Activated CD4-positive, alpha-beta T cell treated with anti-CD3 and anti-CD28 coated beads, Interleukin-2, amount 50 U/mL, for 1 hour (primary cell): Measurements from ENCODE around the gene DNAH14.
"Not testable (repeated sequence)": the region's sequence is repeated elsewhere in the genome, so short reads cannot be mapped to it uniquely, and the experiment has no call there.

ENCODE experiments used
- DNase-seq: peaks from one replicate; pipeline ENCODE4 v3.0.0-alpha.2; 2020

DNAH14 gene

DNA sequence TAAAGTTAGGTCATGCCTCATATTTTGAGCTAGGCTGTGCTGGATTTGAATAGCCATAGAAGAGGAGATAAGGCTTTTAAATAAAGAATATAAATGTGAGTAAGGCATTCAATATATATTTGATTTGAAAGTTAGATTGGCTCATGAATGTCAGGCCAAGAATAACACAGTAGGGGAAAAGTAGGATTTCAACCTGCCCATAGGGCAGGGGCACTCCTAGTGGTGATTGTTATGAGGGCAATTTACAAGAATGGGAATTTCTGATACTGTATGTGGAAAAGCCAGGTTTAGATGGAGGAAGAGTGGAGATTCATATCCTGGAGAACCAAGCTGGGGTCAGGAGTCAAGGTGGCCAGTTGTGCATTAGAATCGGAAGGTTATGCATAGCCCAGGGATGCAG, 74.9 kb downstream of the DNAH14 start:
- DNase-seq, result no peak

DNA sequence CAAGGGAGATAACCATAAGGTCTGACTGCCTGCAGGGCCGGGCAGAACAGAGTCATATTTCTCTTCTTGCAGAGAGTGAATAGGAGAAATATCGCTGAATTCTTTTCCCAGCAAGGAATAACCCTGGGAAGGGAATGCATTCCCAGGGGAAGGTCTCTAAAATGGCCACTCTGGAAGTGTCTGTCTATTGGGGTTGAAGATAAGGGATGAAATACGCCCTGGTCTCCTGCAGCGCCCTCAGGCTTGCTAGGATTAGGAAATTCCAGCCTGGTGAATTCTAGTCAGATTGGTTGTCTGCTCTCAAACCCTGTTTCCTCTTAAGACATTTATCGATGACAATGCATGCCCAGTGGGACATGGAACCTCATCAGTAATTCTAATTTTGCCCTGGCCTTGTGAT, 76.9 kb downstream of the DNAH14 start:
- not testable (repeated sequence) for DNase-seq

DNA sequence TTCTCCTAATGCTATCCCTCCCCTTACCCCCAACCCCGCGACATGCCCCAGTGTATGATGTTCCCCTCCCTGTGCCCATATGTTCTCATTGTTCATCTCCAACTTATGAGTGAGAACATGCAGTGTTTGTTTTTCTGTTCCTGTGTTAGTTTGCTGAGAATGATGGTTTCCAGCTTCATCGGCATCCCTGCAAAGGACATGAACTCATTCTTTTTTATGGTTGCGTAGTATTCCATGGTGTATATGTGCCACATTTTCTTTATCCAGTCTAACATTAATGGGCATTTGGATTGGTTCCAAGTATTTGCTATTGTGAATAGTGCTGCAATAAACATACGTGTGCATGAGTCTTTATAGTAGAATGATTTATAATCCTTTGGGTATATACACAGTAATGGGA, 78.6 kb downstream of the DNAH14 start:
- DNase-seq, result not testable (repeated sequence)

DNA sequence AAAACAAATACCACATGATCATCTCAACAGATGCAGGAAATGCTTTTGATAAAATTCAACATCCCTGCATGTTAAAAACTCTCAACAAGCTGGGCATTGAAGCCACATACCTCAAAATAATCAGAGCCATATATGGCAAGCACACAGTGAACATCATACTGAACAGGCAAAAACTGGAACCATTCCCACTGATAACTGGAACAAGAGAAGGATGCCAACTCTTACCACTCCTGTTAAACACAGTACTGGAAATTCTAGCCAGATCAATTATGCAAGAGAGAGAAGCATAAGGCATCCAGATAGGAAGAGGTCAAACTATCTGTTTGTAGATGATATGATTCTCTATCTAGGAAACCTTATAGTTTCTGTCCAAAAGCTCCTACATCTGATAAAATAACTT, 91.6 kb downstream of the DNAH14 start:
- DNase-seq, result no peak

DNA sequence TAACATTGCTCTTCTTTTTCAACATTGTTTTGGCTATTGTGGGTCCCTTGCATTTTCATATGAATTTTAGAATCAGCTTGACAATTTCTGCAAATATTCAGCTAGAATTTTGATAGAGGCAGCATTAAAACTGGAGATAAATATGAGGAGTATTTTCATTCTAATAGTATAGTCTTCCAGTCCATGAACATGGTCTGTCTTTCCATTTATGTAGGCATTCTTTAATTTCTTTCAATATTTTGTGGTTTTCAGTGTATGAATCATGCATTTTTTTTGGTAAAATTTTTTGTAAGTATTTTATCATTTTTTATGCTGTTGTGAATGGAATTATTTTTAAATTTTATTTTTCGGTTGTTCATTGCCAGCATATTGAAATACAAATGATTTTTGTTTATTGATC, 97.2 kb downstream of the DNAH14 start:
- DNase-seq, result no peak

DNA sequence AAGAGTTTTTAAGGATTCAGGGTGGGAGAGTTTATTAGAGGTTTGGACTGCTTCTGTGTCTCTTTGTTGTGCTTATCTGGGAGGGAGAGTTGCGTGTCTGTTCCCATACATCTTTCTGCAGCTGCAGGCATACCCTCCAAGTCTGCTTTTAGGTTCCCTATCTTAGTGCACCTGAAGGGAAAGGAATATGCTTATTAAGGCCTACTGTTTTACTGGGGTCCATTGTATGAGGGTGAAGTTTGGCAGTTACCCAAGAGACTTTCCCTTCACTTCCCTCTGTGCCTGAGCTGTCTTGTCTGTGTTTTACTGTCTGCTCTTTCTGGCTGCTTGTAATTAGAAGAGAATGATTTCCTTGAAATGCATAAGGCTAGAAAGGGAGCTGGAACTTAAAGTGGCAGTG, 107.0 kb downstream of the DNAH14 start:
- DNase-seq, result not testable (repeated sequence)

DNA sequence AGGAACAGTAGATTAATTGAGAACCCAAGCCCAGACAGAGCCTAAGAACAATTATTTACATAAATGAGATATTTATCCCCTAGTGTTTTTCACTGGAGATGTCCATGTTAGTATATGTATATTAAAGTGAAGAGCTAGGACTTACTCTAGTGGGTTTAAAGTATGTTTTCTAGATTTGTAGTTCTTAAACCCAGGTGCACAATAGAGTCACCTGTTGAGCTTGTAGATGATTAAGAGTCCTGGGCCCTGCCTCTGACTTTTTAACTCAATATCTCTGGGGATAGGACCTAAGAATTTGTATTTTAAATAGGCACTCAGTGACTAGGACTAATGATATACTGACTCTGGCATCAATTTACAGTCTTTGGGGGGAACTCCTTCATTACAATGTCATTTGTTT, 112.8 kb downstream of the DNAH14 start:
- DNase-seq, result no peak

DNA sequence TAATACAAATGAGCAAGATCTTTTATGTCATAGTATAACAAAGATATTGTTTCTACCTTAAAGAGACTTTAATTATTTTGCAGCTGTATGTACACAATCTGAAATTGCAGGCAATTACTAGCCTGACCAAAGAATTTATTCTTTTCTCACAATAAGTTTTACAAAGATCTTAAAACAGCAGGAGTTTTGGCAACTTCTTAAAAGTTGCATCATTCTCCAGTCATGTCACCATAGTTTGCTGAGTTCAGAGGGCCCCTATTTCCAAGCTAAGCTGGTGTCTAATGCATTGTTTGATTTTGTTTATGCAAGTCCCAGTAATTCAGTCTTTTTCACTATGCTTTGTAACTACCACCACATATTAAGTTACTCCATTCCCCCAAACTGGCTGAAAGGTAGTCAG, 114.8 kb downstream of the DNAH14 start:
- DNase-seq, result no peak

DNA sequence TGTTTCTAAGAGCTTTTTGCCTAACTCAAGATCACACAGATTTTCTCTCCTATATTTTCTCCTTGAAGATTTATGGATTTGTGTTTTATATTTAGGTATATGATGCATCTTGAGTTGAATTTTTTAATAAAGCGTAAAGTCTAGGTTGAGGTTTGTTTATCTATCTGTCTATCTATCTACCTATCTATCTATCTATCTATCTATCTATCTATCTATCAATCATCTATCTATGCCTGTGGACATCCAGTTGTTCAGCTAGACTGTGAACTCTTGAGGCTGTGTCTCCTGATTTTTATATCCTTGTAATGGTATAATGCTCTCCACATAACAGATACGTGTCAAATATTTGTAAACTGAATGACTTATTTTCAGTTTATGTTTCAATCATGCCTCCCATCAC, 120.1 kb downstream of the DNAH14 start:
- DNase-seq, result no peak

DNA sequence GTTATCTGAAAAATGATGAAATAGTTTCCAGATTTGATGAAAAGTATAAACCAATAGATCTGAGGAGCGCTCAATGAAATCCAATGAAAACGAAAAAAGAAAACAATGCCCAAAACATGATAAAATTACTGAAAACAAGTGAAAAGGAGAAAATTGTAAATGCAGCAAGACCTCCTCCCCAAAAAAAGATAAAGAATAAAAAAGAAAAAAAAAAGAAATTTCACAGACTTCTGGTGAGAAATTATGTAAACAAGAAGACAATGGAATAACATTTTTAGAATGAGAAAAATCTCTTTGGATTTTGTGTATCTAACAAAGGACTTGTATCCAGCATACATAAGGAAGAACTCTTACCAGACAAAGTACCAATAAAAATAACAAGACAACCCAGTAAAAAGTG, 134.2 kb downstream of the DNAH14 start:
- DNase-seq, result no peak

DNA sequence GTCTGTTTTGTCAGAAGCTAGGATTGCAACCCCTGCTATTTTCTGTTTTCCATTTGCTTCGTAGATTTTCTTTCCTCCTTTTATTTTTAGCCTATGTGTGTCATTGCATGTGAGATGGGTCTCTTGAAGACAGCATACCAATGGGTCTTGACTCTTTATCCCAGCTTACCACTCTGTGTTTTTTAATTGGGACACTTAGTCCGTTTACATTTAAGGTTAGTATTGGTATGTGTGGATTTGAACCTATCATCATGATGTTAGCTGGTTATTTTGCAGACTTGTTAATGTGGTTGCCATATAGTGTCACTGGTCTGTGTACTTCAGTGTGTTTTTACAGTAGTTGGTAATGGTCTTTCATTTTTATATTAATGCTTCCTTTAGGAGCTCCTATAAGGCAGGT, 141.5 kb downstream of the DNAH14 start:
- DNase-seq, result no peak

DNA sequence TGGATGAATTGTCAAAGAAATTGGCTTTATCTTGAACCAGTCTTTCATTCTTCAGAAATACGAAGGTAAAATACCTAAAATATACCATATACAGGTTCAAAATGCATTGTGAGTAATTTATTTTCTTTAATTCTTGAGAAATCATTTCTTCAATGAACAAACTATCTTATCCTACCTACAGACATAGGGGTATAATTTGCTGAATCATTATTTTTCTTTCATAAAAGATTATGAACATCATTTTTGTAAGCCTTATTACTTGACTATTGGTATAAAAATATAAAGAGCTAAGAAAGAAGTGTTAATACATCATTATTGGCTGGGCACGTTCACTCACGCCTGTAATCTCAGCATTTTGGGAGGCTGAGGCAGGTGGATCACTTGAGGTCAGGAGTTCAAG, 167.7 kb downstream of the DNAH14 start:
- DNase-seq, result no peak

DNA sequence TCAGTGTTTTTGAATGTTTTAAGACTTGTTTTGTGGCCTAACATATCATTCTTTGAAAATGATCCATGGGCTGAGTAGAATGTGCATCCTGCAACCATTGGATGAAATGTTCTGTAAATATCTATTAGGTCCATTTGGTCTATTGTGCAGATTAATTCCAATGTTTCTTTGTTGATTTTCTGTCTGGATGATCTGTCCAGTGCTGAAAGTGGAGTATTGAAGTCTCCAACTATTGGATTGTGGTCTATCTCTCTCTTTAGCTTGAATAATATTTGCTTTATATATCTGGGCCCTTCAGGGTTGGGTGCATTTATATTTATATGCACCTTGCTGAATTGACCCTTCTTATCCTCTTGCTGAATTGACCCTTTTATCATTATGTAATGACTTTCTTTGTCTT, 181.5 kb downstream of the DNAH14 start:
- no peak for DNase-seq

DNA sequence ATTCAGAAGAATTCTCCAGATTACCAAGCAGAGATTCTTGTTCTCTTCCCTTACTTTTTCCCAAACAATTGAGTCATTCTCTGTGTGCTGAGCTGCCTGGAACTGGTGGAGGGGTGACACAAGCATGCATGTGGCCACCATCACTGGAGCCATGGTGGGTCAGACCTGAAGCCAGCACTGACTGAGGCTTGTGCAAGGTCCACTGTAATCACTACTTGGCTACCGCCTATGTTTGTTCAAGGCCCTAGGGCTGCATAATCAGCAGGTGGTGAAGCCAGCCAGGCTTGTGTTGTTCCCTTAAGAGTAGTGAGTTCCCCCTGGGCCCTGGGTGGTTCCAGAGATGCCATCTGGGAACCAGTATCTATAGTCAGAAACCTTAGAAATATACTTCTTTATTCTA, 183.8 kb downstream of the DNAH14 start:
- no peak for DNase-seq

DNA sequence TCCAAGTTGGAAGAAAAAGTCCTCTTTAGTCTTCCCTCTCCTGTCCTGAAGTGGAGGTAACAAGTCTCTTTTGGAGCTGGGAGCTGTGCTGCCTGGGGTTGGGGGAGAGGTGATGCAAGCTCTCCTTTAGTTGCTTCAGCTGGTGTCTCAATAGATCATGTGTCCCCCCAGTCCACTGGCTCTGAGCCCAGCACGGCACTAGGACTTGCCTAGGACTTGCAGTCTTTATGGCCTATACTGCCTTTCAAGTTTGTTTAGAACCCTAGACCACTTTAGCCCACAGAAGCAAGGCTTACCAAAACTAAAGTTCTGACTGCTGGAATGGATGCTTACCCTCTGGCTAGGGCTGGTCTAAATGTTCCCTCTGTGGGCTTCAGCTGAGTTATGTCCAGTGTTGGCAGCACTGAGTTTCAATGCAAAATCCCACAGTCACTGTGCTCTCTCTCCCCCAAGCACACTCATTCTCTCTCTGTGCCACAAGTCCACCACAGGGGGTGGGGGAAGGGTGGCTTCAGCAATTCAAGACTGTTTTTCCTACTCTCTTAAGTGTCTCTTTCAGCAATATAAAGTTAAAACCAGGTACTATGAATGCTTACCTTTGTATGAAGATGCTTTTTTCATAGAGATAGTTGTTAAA, 185.0 kb downstream of the DNAH14 start:
- no peak for DNase-seq

DNA sequence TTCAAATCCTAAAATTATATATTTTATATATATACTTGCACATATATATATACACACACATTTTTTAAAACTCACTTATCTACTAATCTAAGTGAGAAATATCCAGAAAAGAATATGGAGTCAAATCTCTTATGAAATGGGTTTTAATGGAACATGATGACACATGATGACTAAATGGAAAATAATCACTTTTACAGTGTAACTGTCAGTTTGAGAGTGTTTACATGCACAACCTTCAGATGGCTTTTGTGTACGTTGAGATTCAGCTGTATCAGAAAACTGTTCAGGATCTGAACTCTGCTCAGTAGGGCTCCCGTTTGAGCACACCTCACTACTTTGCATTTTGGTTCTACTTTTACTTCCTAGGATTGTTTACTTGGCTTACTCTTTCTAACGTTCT, 189.8 kb downstream of the DNAH14 start:
- no peak for DNase-seq

DNA sequence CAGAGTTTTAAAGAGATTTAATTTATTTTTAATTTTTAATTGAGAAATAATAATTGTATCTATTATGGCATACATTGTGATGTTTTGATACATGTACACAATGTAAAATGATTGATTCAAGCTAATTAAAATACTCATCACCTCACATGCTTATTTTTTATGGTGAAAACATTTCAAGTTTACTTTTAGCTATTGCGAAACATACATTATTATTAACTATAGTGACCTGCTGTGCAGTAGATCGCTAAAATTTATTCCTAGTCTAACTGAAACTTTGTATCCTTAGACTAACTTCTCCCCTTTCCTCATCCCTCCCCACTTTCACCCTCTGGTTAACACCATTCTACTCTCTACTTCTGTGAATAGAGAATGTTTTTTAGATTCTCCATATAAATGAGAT, 191.6 kb downstream of the DNAH14 start:
- DNase-seq, result no peak

DNA sequence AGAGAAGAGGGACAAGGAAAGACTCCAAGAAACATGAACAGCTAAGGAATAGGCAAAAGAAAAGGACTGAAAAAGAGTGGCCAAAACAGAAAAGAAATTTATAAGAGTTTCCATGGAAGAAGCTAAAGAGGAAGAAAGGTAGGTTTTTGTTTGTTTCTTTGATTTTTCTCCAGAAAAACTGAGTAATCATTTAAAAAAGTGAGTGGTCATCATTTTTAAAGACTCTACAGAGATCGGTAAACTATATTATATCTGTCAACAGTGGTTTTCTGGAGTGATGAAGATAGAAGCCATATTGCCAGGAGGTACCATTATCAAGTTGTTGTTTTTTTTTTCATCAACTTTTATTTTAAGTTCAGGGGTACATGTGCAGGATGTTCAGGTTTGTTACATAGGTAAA, 202.4 kb downstream of the DNAH14 start:
- no peak for DNase-seq

DNA sequence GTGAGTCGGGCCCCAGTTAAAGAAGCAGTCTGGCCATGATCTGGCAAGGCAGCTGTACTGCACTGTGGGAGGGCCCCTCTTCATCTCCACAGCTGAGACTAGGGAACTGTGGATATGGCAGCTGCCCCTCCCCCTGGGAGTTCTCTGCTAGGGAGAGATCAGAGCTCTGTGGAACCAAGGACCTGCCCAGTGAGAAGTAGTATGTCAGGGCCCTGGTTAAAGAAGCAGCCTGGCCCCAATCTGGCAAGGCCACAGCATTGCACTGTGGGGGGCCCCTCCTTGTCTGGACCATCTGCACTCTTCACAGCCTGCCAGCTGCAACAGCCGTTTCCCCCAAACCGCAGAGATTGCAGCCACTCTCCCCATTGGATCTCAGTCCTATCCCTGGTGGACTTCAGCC, 208.5 kb downstream of the DNAH14 start:
- DNase-seq, result no peak

DNA sequence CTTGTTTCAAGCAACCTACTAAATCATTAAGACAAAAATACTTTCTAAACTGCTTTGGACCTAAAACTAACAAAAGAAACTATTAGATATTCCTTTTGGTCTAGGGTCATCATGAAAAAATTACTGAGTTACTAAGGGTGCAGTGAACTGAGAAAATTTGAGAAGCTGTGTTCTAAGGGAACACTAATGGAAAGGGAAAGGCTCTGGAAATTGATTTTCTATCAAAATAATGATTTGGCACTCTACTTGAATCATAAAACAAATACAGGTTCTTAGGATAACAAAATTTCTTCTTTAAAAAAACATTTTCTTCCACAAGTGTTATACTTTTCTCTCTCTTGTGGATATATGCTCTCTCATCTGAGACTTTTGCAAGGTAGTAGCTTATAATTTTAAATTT, 213.5 kb downstream of the DNAH14 start:
- no peak for DNase-seq

DNA sequence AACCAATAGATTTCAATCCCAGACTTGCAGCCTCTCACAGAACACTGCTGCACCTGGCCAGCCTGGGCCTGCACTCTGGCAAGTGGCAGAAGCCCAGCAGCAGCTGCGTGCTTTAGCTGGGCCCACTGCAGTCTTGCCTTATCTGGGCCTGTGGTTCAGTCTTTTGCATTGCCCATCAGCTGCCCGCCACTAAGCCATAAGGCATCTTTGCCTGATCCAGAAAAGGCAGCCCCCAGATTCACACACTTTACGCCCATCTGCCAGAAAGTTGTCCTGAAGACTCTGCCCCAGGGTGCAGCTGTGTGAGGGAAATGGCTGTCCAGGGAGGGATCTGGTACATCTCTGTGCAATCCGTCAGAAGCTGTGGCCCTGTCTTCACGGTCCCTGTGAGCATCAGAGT, 217.0 kb downstream of the DNAH14 start:
- DNase-seq, result no peak

DNA sequence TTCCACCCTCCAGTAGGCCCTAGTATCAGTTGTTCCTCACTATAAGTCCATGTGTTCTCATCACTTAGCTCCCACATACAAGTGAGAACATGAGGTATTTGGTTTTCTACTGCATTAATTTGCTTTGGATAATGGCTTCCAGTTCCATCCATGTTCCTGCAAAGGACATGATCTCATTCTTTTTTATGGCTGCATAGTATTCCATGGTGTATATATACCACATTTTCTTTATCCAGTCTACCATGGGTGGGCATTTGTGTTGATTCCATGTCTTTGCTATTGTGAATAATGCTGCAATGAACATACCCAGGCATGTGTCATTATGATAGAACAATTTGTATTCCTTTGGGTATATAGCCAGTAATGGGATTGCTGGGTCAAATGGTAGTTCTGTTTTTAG, 218.3 kb downstream of the DNAH14 start:
- not testable (repeated sequence) for DNase-seq

DNA sequence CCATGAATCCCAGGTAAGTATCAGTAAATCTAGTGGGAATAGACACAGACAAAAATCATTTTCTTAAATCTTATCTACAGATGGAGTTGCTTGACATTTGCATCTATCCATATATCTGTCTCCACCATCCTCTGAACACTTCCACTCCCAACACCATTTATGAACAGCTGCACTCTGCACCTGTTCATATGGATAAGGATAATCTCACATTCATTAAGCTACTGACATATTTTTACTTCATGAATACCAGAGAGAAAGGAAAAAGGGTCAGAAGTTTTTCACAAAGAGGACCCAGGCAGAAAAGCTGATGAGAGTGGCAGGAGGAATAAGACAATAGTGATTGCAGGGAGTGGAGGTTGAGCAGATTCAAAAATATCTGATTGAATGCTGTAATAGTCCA, 222.6 kb downstream of the DNAH14 start:
- DNase-seq, result no peak

DNA sequence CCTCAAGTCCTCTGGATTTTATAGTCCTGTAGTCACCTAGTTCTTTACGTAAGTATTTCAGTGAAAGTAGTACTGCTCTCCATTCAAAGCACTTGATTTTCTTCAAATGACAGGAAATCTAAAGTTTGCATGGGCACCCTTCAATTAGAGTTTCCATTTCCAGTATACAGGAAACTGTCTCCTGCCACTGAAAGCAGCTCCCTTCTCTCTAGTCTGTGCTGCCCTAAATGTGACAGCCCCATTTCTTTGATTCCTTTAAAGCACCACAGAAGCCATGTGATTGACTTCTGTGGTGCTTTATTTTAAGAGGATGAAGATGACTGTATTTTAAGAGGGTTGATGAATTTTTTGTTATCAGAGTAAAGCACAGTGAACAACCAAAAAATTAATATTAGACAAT, 226.1 kb downstream of the DNAH14 start:
- no peak for DNase-seq

DNA sequence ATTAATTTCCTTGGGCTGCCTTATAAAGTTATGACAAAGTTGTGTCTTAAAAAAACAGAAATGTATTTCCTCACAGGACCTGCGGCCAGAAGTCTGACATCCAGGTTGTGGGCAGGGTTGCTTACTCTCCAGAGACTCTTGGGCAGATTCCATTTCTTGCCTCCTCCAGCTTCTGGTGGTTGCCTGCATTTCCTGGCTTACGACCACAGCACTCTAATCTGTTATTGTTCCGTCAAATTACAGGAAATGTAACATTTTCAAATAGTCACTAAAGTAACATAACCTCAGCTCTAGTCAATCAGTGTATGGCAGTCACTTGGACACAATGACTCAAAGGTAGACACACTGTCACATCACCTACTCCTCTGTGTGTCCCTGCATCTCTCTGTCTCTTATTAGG, 226.8 kb downstream of the DNAH14 start:
- no peak for DNase-seq

DNA sequence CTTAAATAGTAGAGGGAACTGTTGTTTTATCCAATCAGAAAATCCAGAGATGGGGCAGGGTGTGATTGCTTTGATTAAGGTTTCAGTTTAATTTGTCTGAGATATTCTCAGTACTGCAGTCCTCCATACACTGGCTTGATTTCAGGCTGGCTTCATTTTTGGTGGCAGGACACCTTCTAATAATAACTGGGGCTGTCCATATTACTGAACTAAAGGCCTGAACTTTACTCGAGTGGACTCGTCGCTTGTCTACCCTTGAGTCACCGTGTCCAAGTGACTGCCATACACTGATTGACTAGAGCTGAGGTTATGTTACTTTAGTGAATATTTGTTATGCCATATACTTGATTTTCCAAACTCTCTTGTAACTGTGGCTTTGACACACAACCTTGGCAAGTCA, 228.8 kb downstream of the DNAH14 start:
- DNase-seq, result no peak
